Smooth muscle cell of bladder (primary cell): Measurements from ENCODE around the gene NBEAL2. TPM values are rescaled to one million over a fixed set of nuclear protein-coding genes. Genes with fewer than 3 reads are reported as not detected.

ENCODE experiments used
- total RNA-seq: library from RNA; depleted of rRNA; stranded (reverse); fragments of >200 nt; gene quantifications from 2 replicates; pipeline ENCODE4 v1.2.3, GENCODE V29; 2014

Gene NBEAL2, protein sequence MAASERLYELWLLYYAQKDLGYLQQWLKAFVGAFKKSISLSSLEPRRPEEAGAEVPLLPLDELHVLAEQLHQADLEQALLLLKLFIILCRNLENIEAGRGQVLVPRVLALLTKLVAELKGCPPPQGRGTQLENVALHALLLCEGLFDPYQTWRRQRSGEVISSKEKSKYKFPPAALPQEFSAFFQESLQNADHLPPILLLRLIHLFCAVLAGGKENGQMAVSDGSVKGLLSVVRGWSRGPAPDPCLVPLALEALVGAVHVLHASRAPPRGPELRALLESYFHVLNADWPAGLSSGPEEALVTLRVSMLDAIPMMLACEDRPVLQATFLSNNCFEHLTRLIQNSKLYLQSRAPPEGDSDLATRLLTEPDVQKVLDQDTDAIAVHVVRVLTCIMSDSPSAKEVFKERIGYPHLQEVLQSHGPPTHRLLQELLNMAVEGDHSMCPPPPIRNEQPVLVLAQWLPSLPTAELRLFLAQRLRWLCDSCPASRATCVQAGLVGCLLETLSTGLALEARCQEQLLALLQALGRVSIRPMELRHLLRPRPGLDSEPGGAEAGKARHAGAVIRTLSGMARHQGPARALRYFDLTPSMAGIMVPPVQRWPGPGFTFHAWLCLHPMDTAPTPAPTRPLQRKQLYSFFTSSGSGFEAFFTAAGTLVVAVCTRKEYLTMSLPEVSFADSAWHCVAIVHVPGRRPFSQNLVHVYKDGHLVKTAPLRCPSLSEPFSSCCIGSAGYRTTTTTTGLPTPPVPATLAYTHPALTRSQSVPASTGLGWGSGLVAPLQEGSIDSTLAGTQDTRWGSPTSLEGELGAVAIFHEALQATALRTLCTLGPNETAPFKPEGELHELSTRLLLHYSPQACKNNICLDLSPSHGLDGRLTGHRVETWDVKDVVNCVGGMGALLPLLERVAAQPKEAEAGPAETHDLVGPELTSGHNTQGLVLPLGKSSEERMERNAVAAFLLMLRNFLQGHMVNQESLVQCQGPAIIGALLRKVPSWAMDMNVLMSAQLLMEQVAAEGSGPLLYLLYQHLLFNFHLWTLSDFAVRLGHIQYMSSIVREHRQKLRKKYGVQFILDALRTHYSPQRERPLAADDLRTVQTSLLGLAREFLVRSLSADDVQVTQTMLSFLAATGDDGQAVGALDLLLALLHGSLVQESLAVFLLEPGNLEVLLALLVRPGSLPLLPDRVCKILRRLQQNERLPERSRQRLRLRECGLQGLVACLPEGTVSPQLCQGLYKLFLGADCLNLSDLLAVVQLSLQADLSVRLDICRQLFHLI (N-terminal part only)
- 1.00 and 1.4 TPM in 2 replicates for total RNA-seq

DNA sequence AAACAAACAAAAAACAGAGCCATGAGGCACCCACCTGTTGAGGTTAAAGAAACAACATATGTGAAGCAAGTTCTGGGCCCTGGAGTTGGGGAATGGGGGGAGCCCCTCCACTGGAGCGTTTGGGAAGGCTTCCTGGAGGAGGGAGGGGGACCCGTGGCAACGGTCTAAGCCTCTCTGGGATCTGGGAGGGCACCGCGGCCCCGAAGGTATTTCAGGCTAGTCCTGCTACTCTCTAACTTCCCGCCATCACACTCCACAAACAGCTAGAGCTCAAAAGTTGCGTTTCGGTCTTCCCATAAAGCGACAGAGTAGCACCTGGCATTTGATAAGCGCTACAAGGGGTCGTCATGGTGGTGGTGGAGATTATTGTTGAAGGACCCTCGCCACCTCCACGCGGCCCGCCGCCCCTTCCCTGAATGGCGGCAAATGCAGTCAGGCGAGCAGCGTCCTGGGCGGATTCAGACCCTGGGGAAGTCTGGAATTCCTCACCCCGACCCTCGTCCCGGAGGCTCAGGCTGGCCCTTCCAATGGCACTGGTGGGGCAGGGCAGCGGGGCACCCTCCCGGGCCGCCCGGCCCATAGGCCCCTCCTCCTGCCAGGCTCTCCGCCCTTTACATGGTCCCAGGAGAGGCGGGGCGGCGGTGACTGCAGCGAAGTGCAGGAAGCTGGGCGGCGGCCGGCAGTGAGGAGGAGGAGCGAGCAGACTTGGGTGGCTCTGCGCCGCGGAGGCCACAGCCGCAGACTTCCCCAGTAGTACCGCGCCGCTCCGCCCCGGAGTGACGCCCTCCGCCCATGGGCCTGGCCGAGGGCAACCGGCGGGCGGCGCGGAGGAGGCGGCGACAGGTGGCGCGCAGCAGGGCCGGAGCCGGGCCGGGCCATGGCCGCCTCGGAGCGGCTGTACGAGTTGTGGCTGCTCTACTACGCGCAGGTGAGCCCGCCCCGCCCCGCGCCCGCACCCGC is at the start of gene NBEAL2:
NBEAL2 (plus strand) TSS at position 682 of the 960 bp plus-strand sequence; CDS start at position 878, 196 bp downstream.

DNA sequence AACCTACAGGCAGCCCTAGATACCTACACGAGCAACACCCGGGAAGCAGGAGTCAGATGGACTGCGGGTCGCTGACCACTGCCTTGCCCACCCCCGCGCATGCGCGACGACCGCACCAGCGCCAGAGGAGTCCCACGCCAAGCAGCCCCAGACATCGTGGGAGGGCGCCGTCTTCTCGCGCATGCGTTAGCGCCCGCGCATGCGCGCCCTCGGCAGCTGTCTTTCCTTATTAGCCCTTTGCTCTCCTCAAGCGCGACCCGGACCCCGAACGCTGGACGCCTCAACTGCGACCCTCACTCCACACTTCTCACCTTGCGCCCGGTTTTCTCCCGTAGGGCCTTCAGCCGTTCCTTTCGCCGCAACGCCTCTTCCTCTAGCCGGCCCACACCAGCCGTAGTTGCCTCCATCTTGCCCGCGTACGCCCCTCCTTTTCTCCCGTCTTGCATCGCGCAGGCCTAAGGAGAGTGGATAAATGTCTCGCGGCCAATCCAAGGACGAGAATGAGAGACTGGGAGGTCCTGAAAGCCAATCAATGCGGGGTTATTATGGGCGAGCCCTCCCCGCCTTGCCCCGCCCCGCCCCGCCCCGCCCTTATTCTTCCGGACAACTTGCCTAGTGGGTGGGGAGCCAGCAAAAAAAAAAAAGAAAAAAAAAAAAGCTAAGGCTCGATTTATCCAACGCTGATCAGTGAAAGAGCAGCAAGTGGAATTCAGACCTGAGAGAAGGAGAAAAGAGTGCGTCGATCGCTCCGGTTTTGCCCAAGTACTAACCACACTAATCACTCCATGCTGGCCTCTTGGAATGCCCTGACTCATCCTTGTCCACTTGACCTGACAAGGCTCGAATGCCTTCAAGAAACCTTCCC is 2.9 kb upstream of the NBEAL2 start, which contains the start of gene CCDC12:
CCDC12 (minus strand) TSS at position 420 of the 865 bp plus-strand sequence; CDS start at position 407, 13 bp downstream.

Other genes with a start within 250 kb of the NBEAL2 start
- gene MYL3, start 116.2 kb upstream of the NBEAL2 start, total RNA-seq = not detected in 2 replicates
- under 0.01 and 0.28 TPM in 2 replicates for gene PTH1R, start 101.9 kb upstream of the NBEAL2 start, total RNA-seq
- 29.9 TPM in 2 replicates for gene CCDC12, start 2.9 kb upstream of the NBEAL2 start, total RNA-seq
- 22.0 and 25.6 TPM in 2 replicates for gene SETD2, start 184.4 kb downstream of the NBEAL2 start, total RNA-seq